H1 (cell line): ENCODE measurements around the gene RPTOR. TPM values are rescaled to one million over a fixed set of nuclear protein-coding genes. Genes with fewer than 3 reads are reported as not detected.

Experiments used
- CTCF ChIA-PET: fragments of 300-600 bp; sonication (Branson Sonifier 250); formaldehyde crosslinking; loops from one replicate; lab custom pipeline; 2021; ENCODE audit not compliant: partially characterized antibody; lab: Charles Lee
- POLR2A ChIA-PET: fragments of 300-600 bp; sonication (Branson Sonifier 250); formaldehyde crosslinking; loops from one replicate; lab custom pipeline; 2021; ENCODE audit warnings: inconsistent platforms; ENCODE audit not compliant: partially characterized antibody; lab: Charles Lee
- DNase-seq, 2 experiments: peaks; one replicate each; pipeline versions ENCODE4 v3.0.0 to v3.0.0-alpha.2; 2010 to 2022; ENCODE audit warnings: low spot score in 2 of 2, low read depth in 1 of 2, mixed read lengths in 1 of 2
- FAIRE-seq: peaks from 2 replicates; lab custom pipeline; 2011; peaks lifted over from hg19 to GRCh38; lab: Jason Lieb, UNC
- H2AFZ ChIP-seq: 2 replicates; pipeline ENCODE4 v1.8.1; 2012; ENCODE audit warnings: low read length, inconsistent platforms
- H2AK5ac ChIP-seq: 2 replicates; pipeline ENCODE4 v1.6.1; 2013; ENCODE audit warnings: low read depth, low read length
- H2BK120ac ChIP-seq: replicated peaks from 2 replicates; pipeline ENCODE3; 2013; ENCODE audit warnings: low read depth, low read length, inconsistent platforms
- H2BK12ac ChIP-seq: 2 replicates; pipeline ENCODE4 v1.6.1; 2013; ENCODE audit warnings: low read depth, low read length
- H2BK15ac ChIP-seq: 2 replicates; pipeline ENCODE4 v1.6.1; 2013; ENCODE audit warnings: low read length
- H2BK20ac ChIP-seq: 2 replicates; pipeline ENCODE4 v1.6.1; 2013; ENCODE audit warnings: low read length
- H2BK5ac ChIP-seq: 2 replicates; pipeline ENCODE4 v1.6.1; 2013; ENCODE audit warnings: low read depth, low read length
- H3K14ac ChIP-seq: 2 replicates; pipeline ENCODE4 v1.6.1; 2013; ENCODE audit warnings: inconsistent platforms; ENCODE audit not compliant: insufficient read length
- H3K18ac ChIP-seq: 2 replicates; pipeline ENCODE4 v1.6.1; 2013; ENCODE audit warnings: low read length; ENCODE audit errors: extremely low read depth
- H3K23ac ChIP-seq: 2 replicates; pipeline ENCODE4 v1.6.1; 2013; ENCODE audit warnings: inconsistent platforms; ENCODE audit not compliant: insufficient read length
- H3K23me2 ChIP-seq: 2 replicates; pipeline ENCODE4 v1.6.1; 2013; ENCODE audit warnings: low read depth, low read length
- H3K27ac ChIP-seq: 2 replicates; pipeline ENCODE4 v1.6.1; 2011; ENCODE audit warnings: low read depth, low read length, inconsistent platforms
- H3K27me3 ChIP-seq, 4 experiments: replicated peaks in 1 of 4; 1 replicate in 1 of 4; 2 replicates in 3 of 4; pipeline versions ENCODE4 v1.6.1 to v1.8.1; 2011 to 2013; ENCODE audit warnings: low read length in 3 of 4, mild to moderate bottlenecking in 3 of 4, inconsistent platforms in 2 of 4, mixed read lengths in 2 of 4, moderate library complexity in 1 of 4; ENCODE audit not compliant: control insufficient read depth in 3 of 4, insufficient read depth in 3 of 4; ENCODE audit errors: extremely low read depth in 1 of 4
- H3K36me3 ChIP-seq, 4 experiments: 2 replicates each; pipeline versions ENCODE4 v1.6.1 to v1.8.1; 2011 to 2013; ENCODE audit warnings: mild to moderate bottlenecking in 4 of 4, low read length in 3 of 4, moderate library complexity in 2 of 4, control low read depth in 1 of 4, inconsistent platforms in 1 of 4; ENCODE audit not compliant: insufficient read depth in 4 of 4, control insufficient read depth in 2 of 4
- H3K4ac ChIP-seq: replicated peaks from 2 replicates; pipeline ENCODE3; 2013; ENCODE audit warnings: low read length, low read depth, mixed read lengths, inconsistent platforms; ENCODE audit not compliant: insufficient read length
- H3K4me1 ChIP-seq, 4 experiments: replicated peaks in 1 of 4; 1 replicate in 1 of 4; 2 replicates in 3 of 4; pipeline versions ENCODE4 v1.6.1 to v1.8.1; 2011 to 2013; ENCODE audit warnings: low read length in 3 of 4, inconsistent platforms in 2 of 4, mixed read lengths in 1 of 4; ENCODE audit not compliant: insufficient read depth in 4 of 4, control insufficient read depth in 3 of 4
- H3K4me2 ChIP-seq, 2 experiments: 2 replicates each; pipeline versions ENCODE4 v1.6.1 to v1.8.1; 2011 to 2013; ENCODE audit warnings: low read depth in 2 of 2, low read length in 2 of 2, control low read depth in 1 of 2, inconsistent platforms in 1 of 2, mild to moderate bottlenecking in 1 of 2; ENCODE audit not compliant: insufficient read depth in 1 of 2
- H3K4me3 ChIP-seq, 4 experiments: fragments of 200-600, 300-600 bp in 1 of 4; sonication (generic), shearing (Covaris generic), sonication (Bioruptor Twin) in 1 of 4; 2 replicates each; pipeline versions ENCODE4 v1.5.1 to v1.8.1; 2011 to 2016; ENCODE audit warnings: low read length in 4 of 4, low read depth in 3 of 4, control low read depth in 2 of 4, inconsistent platforms in 2 of 4, mild to moderate bottlenecking in 2 of 4, mixed read lengths in 1 of 4, moderate library complexity in 1 of 4; ENCODE audit not compliant: insufficient read depth in 2 of 4; ENCODE audit errors: extremely low read depth in 1 of 4
- H3K56ac ChIP-seq: replicated peaks from 2 replicates; pipeline ENCODE3; 2013; ENCODE audit warnings: low read depth, mild to moderate bottlenecking, mixed read lengths, low read length, inconsistent platforms; ENCODE audit not compliant: insufficient read length
- H3K79me1 ChIP-seq: 2 replicates; pipeline ENCODE4 v1.6.1; 2013; ENCODE audit warnings: low read depth, low read length, control low read depth
- H3K79me2 ChIP-seq, 2 experiments: 2 replicates each; pipeline versions ENCODE4 v1.6.1 to v1.8.1; 2012 to 2013; ENCODE audit warnings: low read length in 2 of 2, mild to moderate bottlenecking in 2 of 2, inconsistent platforms in 1 of 2; ENCODE audit not compliant: insufficient read depth in 2 of 2, control insufficient read depth in 1 of 2
- H3K9ac ChIP-seq, 4 experiments: replicated peaks in 1 of 4; 1 replicate in 1 of 4; 2 replicates in 3 of 4; pipeline versions ENCODE4 v1.6.1 to v1.8.1; 2011 to 2013; ENCODE audit warnings: low read depth in 3 of 4, low read length in 3 of 4, control low read depth in 2 of 4, mild to moderate bottlenecking in 2 of 4, moderate library complexity in 2 of 4, inconsistent platforms in 1 of 4; ENCODE audit errors: extremely low read depth in 1 of 4
- H3K9me3 ChIP-seq, 2 experiments: 2 replicates each; pipeline versions ENCODE4 v1.6.1 to v1.8.1; 2012 to 2013; ENCODE audit warnings: mild to moderate bottlenecking in 2 of 2, moderate library complexity in 2 of 2, control low read depth in 1 of 2, inconsistent platforms in 1 of 2, low read depth in 1 of 2, low read length in 1 of 2, mixed read lengths in 1 of 2; ENCODE audit not compliant: insufficient read depth in 2 of 2
- H4K20me1 ChIP-seq, 2 experiments: replicated peaks in 1 of 2; 2 replicates each; pipeline versions ENCODE3 to v1.8.1; 2011 to 2013; ENCODE audit warnings: inconsistent platforms in 2 of 2, low read length in 2 of 2, mild to moderate bottlenecking in 1 of 2; ENCODE audit not compliant: insufficient read depth in 2 of 2, control insufficient read depth in 1 of 2
- H4K5ac ChIP-seq: 2 replicates; pipeline ENCODE4 v1.6.1; 2013; ENCODE audit warnings: low read length, low read depth, mixed read lengths, inconsistent platforms; ENCODE audit not compliant: insufficient read length
- H4K8ac ChIP-seq: 2 replicates; pipeline ENCODE4 v1.8.0; 2013; ENCODE audit warnings: mild to moderate bottlenecking, moderate library complexity, low read length, inconsistent platforms; ENCODE audit not compliant: insufficient read depth; ENCODE audit errors: extremely low read depth
- H4K91ac ChIP-seq: replicated peaks from 2 replicates; pipeline ENCODE3; 2013; ENCODE audit warnings: low read length, mixed read lengths, inconsistent platforms; ENCODE audit not compliant: insufficient read length
- MAX ChIP-seq: IDR thresholded peaks from 2 replicates; pipeline ENCODE4 v1.6.1; 2012; ENCODE audit warnings: inconsistent platforms
- RXRA ChIP-seq: IDR thresholded peaks from 2 replicates; pipeline ENCODE4 v1.6.1; 2011; ENCODE audit warnings: low read depth, mild to moderate bottlenecking, low read length, moderate library complexity; ENCODE audit not compliant: insufficient read depth
- TEAD4 ChIP-seq: IDR thresholded peaks from 2 replicates; pipeline ENCODE4 v1.6.1; 2012; ENCODE audit warnings: low read depth, low read length, inconsistent platforms, mixed read lengths
- WGBS, 2 experiments: shearing (Covaris generic) in 1 of 2; methylation state at CpG; one replicate each; pipeline versions ENCODE4 v1.1.6 to v1.1.7; 2013 to 2015; ENCODE audit warnings: low lambda C conversion rate in 2 of 2, mixed read lengths in 2 of 2, inconsistent platforms in 1 of 2, low coverage in 1 of 2, missing lambda C conversion rate in 1 of 2; ENCODE audit not compliant: insufficient replicate concordance in 2 of 2, insufficient coverage in 1 of 2, insufficient read length in 1 of 2; ENCODE audit errors: extremely low coverage in 1 of 2, missing lambda C conversion rate in 1 of 2; 5-methylcytosine and 5-hydroxymethylcytosine counted together
- polyA plus RNA-seq, 7 experiments: library from polyadenylated mRNA; depleted of rRNA in 3 of 7; stranded (reverse) in 5 of 7; unstranded in 2 of 7; fragments of >200 nt in 5 of 7; fragments of 200-250 nt in 2 of 7; gene quantifications; 1 replicate in 5 of 7; 2 replicates in 1 of 7; 4 replicates in 1 of 7; pipeline versions ENCODE4 v1.2.1 to v1.2.3, GENCODE V29; 2011 to 2013; ENCODE audit warnings: missing spikeins in 2 of 7, mixed read lengths in 2 of 7
- total RNA-seq: library from RNA; stranded (reverse); fragmentation: NEBNext Ultra II Directional; extraction: Animal tissue kit (Norgen Biotek cat#: 25700); gene quantifications from 2 replicates; pipeline ENCODE4 v1.2.1, GENCODE V29; 2021

Gene RPTOR
- total and polyA plus RNA-seq, 2 of the 8 experiments (the other 6 are each of a cell fraction or from before 2014, with no cell fraction given) = 6.9 to 28.7 TPM

GRCh38 chr17:80924111-80924806, 379.6 kb downstream of the RPTOR start:
- no peaks in the 10 kb centered on the region for H3K9me3 ChIP-seq
- no peak overlapping the region for H2AFZ ChIP-seq
- no peak overlapping the region for H4K5ac ChIP-seq
- no peak overlapping the region for H3K4me2 ChIP-seq
- peaks cover 7 to 11% of the 10 kb centered on the region in 2 experiments for H4K20me1 ChIP-seq
- H3K23ac ChIP-seq = no peak overlapping the region
- peaks cover 0 to 8% (median 3%) of the 10 kb centered on the region in 4 experiments; a peak in 5 of 7 replicates for H3K4me1 ChIP-seq
- H4K91ac ChIP-seq = no peak overlapping the region
- no peaks in the 10 kb centered on the region; the same call in 1 of the 2 replicates for H3K23me2 ChIP-seq
- FAIRE-seq = no peak
- no peak overlapping the region for H2BK15ac ChIP-seq
- H3K18ac ChIP-seq = no peak overlapping the region
- H2BK5ac ChIP-seq = no peak overlapping the region
- no peak overlapping the region for H3K4ac ChIP-seq
- no peak overlapping the region for H3K14ac ChIP-seq
- no peak overlapping the region for H3K4me3 ChIP-seq
- POLR2A ChIA-PET = no interaction called here
- no peak overlapping the region for H2BK120ac ChIP-seq
- CTCF ChIA-PET = interaction anchor here (0.6 to 1.4 kb wide), 3 partner anchors 25 to 1560 kb away, joined by 3 to 7 read pairs (median 4); no protein-coding TSS in a partner anchor
- no peaks in the 10 kb centered on the region for H3K79me1 ChIP-seq
- no peak overlapping the region for H3K27ac ChIP-seq
- H2AK5ac ChIP-seq = no peak overlapping the region
- H2BK20ac ChIP-seq = no peak overlapping the region
- WGBS, 2 experiments = 89% methylated on average over 22 of the region's 23 CpGs; no CpG with 5 or more reads in 1 of the 2 experiments
- no peak for DNase-seq
- no peak overlapping the region for H2BK12ac ChIP-seq
- H3K9ac ChIP-seq = no peak overlapping the region
- H3K56ac ChIP-seq = no peak overlapping the region
- peaks cover 0 to 16% (median 10%) of the 10 kb centered on the region in 4 experiments; a peak in 4 of 7 replicates for H3K27me3 ChIP-seq
- no peak overlapping the region for H4K8ac ChIP-seq
- H3K79me2 ChIP-seq = no peaks in the 10 kb centered on the region
- no peaks in the 10 kb centered on the region; a peak in 2 of 8 replicates for H3K36me3 ChIP-seq
- TF ChIP-seq MAX (no peak), TEAD4 (no peak), RXRA (no peak)
